Mesendoderm (in vitro differentiated cells): ENCODE data around the gene COX5A.

Experiments used
- DNase-seq: peaks from one replicate; pipeline ENCODE4 v3.0.0; 2013
- H2AK5ac ChIP-seq: 2 replicates; pipeline ENCODE4 v1.6.1; 2013; ENCODE audit warnings: low read length, inconsistent platforms
- H2BK120ac ChIP-seq: 2 replicates; pipeline ENCODE4 v1.6.1; 2013; ENCODE audit warnings: low read depth, mild to moderate bottlenecking, low read length, moderate library complexity, mixed read lengths
- H2BK15ac ChIP-seq: replicated peaks from 2 replicates; pipeline ENCODE4 v1.6.1; 2013; ENCODE audit warnings: low read depth, mild to moderate bottlenecking, moderate library complexity
- H2BK5ac ChIP-seq: 2 replicates; pipeline ENCODE4 v1.6.1; 2013; ENCODE audit warnings: low read length, inconsistent platforms
- H3K18ac ChIP-seq: 2 replicates; pipeline ENCODE4 v1.6.1; 2013; ENCODE audit warnings: mild to moderate bottlenecking, low read length, mixed read lengths
- H3K23ac ChIP-seq: one replicate; pipeline ENCODE4 v1.6.1; 2013; ENCODE audit warnings: low read length
- H3K27ac ChIP-seq: 2 replicates; pipeline ENCODE4 v1.5.1; 2013; ENCODE audit warnings: low read depth, mild to moderate bottlenecking, inconsistent platforms, low read length, moderate library complexity
- H3K27me3 ChIP-seq: 2 replicates; pipeline ENCODE4 v1.6.1; 2013; ENCODE audit warnings: low read length, control low read depth, mild to moderate bottlenecking, inconsistent platforms; ENCODE audit not compliant: insufficient read depth, poor library complexity
- H3K36me3 ChIP-seq: 2 replicates; pipeline ENCODE4 v1.6.1; 2013; ENCODE audit warnings: low read length, inconsistent platforms; ENCODE audit not compliant: control insufficient read depth, insufficient read depth
- H3K4ac ChIP-seq: one replicate; pipeline ENCODE4 v1.6.1; 2013; ENCODE audit warnings: low read depth, mild to moderate bottlenecking, low read length, moderate library complexity
- H3K4me1 ChIP-seq: 2 replicates; pipeline ENCODE4 v1.6.1; 2013; ENCODE audit warnings: low read depth, low read length, inconsistent platforms; ENCODE audit not compliant: control insufficient read depth
- H3K4me2 ChIP-seq: 2 replicates; pipeline ENCODE4 v1.6.1; 2013; ENCODE audit warnings: low read length
- H3K4me3 ChIP-seq: 2 replicates; pipeline ENCODE4 v1.5.1; 2013; ENCODE audit warnings: mild to moderate bottlenecking, low read length
- H3K56ac ChIP-seq: one replicate; pipeline ENCODE4 v1.6.1; 2013; ENCODE audit warnings: low read length
- H3K79me1 ChIP-seq: 2 replicates; pipeline ENCODE4 v1.6.1; 2013; ENCODE audit warnings: low read length, inconsistent platforms
- H3K79me2 ChIP-seq: 2 replicates; pipeline ENCODE4 v1.6.1; 2013; ENCODE audit warnings: mild to moderate bottlenecking, low read length; ENCODE audit not compliant: control insufficient read depth, insufficient read depth
- H3K9ac ChIP-seq: 2 replicates; pipeline ENCODE4 v1.6.1; 2013; ENCODE audit warnings: low read length, inconsistent platforms
- H4K5ac ChIP-seq: one replicate; pipeline ENCODE4 v1.6.1; 2013; ENCODE audit warnings: low read length
- H4K8ac ChIP-seq: one replicate; pipeline ENCODE4 v1.6.1; 2013; ENCODE audit warnings: low read depth, mild to moderate bottlenecking, control low read depth, low read length, moderate library complexity
- WGBS: extraction: QIAGEN DNeasy Blood & Tissue Kit; methylation state at CpG from one replicate; pipeline ENCODE4 v1.1.7; 2013; ENCODE audit warnings: low lambda C conversion rate, missing lambda C conversion rate; ENCODE audit not compliant: insufficient coverage; ENCODE audit errors: extremely low coverage; 5-methylcytosine and 5-hydroxymethylcytosine counted together

The COX5A gene

DNA sequence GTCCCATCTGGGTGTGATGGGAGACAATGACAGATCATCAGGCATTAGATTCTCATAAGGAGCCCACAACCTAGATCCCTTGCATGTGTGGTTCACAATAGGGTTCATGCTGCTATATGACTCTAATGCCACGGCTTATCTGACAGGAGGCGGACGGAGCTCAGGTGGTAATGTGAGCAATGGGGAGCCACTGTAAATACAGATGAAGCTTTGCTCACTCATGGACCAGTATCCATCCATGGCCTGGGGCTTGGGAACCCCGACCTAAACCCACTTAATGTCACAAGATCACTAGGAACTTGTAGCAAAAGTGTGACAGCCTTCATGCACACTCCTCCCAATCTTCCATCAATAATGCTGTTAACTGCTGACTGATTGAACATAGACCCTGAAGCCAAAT is 29.2 kb downstream of the COX5A start:
- H3K79me1 ChIP-seq: peaks cover 10% of the 10 kb centered on the region
- no peak for DNase-seq

GRCh38 chr15:74907163-74907870 is 30.6 kb downstream of the COX5A start:
- peaks cover 10% of the 10 kb centered on the region for H3K79me1 ChIP-seq
- DNase-seq: peak; percentile 34
- no peak overlapping the region for H2BK120ac ChIP-seq
- peaks cover 12% of the 10 kb centered on the region for H3K36me3 ChIP-seq
- WGBS: no CpG with 5 or more reads among the region's 8 CpGs
- no peak overlapping the region for H4K8ac ChIP-seq
- no peak overlapping the region for H3K27ac ChIP-seq
- no peak overlapping the region for H4K5ac ChIP-seq
- no peak overlapping the region for H3K23ac ChIP-seq
- peaks cover 3% of the 10 kb centered on the region for H3K4me1 ChIP-seq
- peaks cover 10% of the 10 kb centered on the region for H3K79me2 ChIP-seq
- H2BK5ac ChIP-seq: no peak overlapping the region
- peak overlapping the region; percentile 81 for H3K56ac ChIP-seq
- peak overlapping the region; percentile 40 for H3K4me3 ChIP-seq
- peak overlapping the region; percentile 63 for H3K4ac ChIP-seq
- no peaks in the 10 kb centered on the region for H3K27me3 ChIP-seq
- H2AK5ac ChIP-seq: no peak overlapping the region
- peak overlapping the region; percentile 68 for H3K9ac ChIP-seq
- H3K4me2 ChIP-seq: peak overlapping the region; percentile 69
- H2BK15ac ChIP-seq: no peak overlapping the region
- H3K18ac ChIP-seq: peak overlapping the region; percentile 54

More for the DNA sequence above, 29.2 kb downstream of the COX5A start:
- Histone ChIP-seq H3K27me3 (no peaks in the 10 kb centered on the region), H3K27ac (no peak overlapping the region), H2AK5ac (no peak overlapping the region), H3K4me2 (no peak overlapping the region), H2BK5ac (no peak overlapping the region), H2BK120ac (no peak overlapping the region), H3K4me1 (peaks cover 3% of the 10 kb centered on the region), H3K36me3 (peaks cover 9% of the 10 kb centered on the region), H3K56ac (no peak overlapping the region), H3K9ac (no peak overlapping the region), H3K23ac (no peak overlapping the region), H3K4me3 (no peak overlapping the region), H3K79me2 (peaks cover 10% of the 10 kb centered on the region), H2BK15ac (no peak overlapping the region), H3K4ac (no peak overlapping the region), H3K18ac (no peak overlapping the region), H4K8ac (no peak overlapping the region), H4K5ac (no peak overlapping the region)
- WGBS: no CpG with 5 or more reads among the region's 4 CpGs

- peaks cover 10% of the 10 kb centered on the region for H3K79me2 ChIP-seq
- H3K18ac ChIP-seq: peak within 1 kb of the TSS; percentile 91
- peak; percentile 91 for DNase-seq
- H3K4me3 ChIP-seq: peak within 1 kb of the TSS; percentile 86
- H3K27ac ChIP-seq: peak within 1 kb of the TSS; percentile 85
- peaks cover 12% of the 10 kb centered on the region for H3K36me3 ChIP-seq
- no peak within 1 kb of the TSS for H4K5ac ChIP-seq
- no peak within 1 kb of the TSS for H2AK5ac ChIP-seq
- peak within 1 kb of the TSS; percentile 94 for H3K4ac ChIP-seq
- no peak within 1 kb of the TSS for H4K8ac ChIP-seq
- H3K9ac ChIP-seq: peak within 1 kb of the TSS; percentile 95
- peak within 1 kb of the TSS; percentile 59 for H2BK5ac ChIP-seq
- H3K4me2 ChIP-seq: peak within 1 kb of the TSS; percentile 69
- no peak within 1 kb of the TSS for H2BK120ac ChIP-seq
- peaks cover 3% of the 10 kb centered on the region for H3K4me1 ChIP-seq
- peaks cover 10% of the 10 kb centered on the region for H3K79me1 ChIP-seq
- WGBS: no CpG with 5 or more reads among the region's 74 CpGs
- no peak within 1 kb of the TSS for H2BK15ac ChIP-seq
- H3K23ac ChIP-seq: peak within 1 kb of the TSS; percentile 68
- peak within 1 kb of the TSS; percentile 95 for H3K56ac ChIP-seq
- H3K27me3 ChIP-seq: no peaks in the 10 kb centered on the region
These were observed 31.3 kb downstream of the COX5A start, which contains the start of gene FAM219B for GRCh38 chr15:74906450-74907162. TSS of gene FAM219B (minus strand) at chr15:74906851. CDS start at chr15:74906800, 51 bp downstream.

- H3K27ac ChIP-seq: peak overlapping the region; percentile 85
- H3K4ac ChIP-seq: peak overlapping the region; percentile 94
- peaks cover 11% of the 10 kb centered on the region for H3K36me3 ChIP-seq
- no peak overlapping the region for H4K5ac ChIP-seq
- peaks cover 10% of the 10 kb centered on the region for H3K79me1 ChIP-seq
- peak overlapping the region; percentile 63 for H3K4me2 ChIP-seq
- H3K27me3 ChIP-seq: no peaks in the 10 kb centered on the region
- no peak overlapping the region for H2AK5ac ChIP-seq
- H3K79me2 ChIP-seq: peaks cover 10% of the 10 kb centered on the region
- H3K9ac ChIP-seq: peak overlapping the region; percentile 95
- no peak overlapping the region for H2BK15ac ChIP-seq
- peak; percentile 59 for DNase-seq
- peak overlapping the region; percentile 68 for H3K23ac ChIP-seq
- peaks cover 3% of the 10 kb centered on the region for H3K4me1 ChIP-seq
- peak overlapping the region; percentile 86 for H3K4me3 ChIP-seq
- no CpG with 5 or more reads among the region's 20 CpGs for WGBS
- H4K8ac ChIP-seq: no peak overlapping the region
- peak overlapping the region; percentile 95 for H3K56ac ChIP-seq
- H3K18ac ChIP-seq: peak overlapping the region; percentile 91
- H2BK5ac ChIP-seq: no peak overlapping the region
- H2BK120ac ChIP-seq: no peak overlapping the region
These were observed 31.8 kb downstream of the COX5A start for GRCh38 chr15:74906067-74906449.

- Histone ChIP-seq H2BK5ac (no peak overlapping the region), H3K4me3 (no peak overlapping the region), H2BK120ac (no peak overlapping the region)
These were observed 33.6 kb downstream of the COX5A start for GRCh38 chr15:74904190-74904805.

More at GRCh38 chr15:74904190-74904805, 33.6 kb downstream of the COX5A start:
- H3K79me1 ChIP-seq: peaks cover 10% of the 10 kb centered on the region
- H3K4me2 ChIP-seq: no peak overlapping the region
- peaks cover 3% of the 10 kb centered on the region for H3K4me1 ChIP-seq
- H3K4ac ChIP-seq: no peak overlapping the region
- no peak overlapping the region for H3K56ac ChIP-seq
- no peak overlapping the region for H3K23ac ChIP-seq
- DNase-seq: no peak
- no peak overlapping the region for H4K5ac ChIP-seq
- H3K27me3 ChIP-seq: no peaks in the 10 kb centered on the region
- no peak overlapping the region for H2AK5ac ChIP-seq
- H3K36me3 ChIP-seq: peaks cover 16% of the 10 kb centered on the region
- no peak overlapping the region for H3K18ac ChIP-seq
- H2BK15ac ChIP-seq: no peak overlapping the region
- H3K27ac ChIP-seq: no peak overlapping the region
- H3K9ac ChIP-seq: no peak overlapping the region
- WGBS: no CpG with 5 or more reads among the region's 7 CpGs
- peaks cover 10% of the 10 kb centered on the region for H3K79me2 ChIP-seq
- no peak overlapping the region for H4K8ac ChIP-seq
